Forelimb muscle (tissue), 1 donor: ENCODE data around the gene CSRP1. TPM values are rescaled to one million over a fixed set of nuclear protein-coding genes. Genes with fewer than 3 reads are reported as not detected.
"Not testable (repeated sequence)": the region's sequence is repeated elsewhere in the genome, so short reads cannot be mapped to it uniquely, and the experiment has no call there.

ENCODE experiments used
- DNase-seq: peaks from one replicate; pipeline ENCODE4 v3.0.0-alpha.2; 2013; ENCODE audit warnings: low read depth
- polyA plus RNA-seq: library from polyadenylated mRNA; unstranded; fragments of 120-200 nt; gene quantifications from one replicate; pipeline ENCODE4 v1.2.1, GENCODE V29; 2013; ENCODE audit not compliant: insufficient read length

CSRP1 gene
- polyA plus RNA-seq, 1 donor: 28.8 TPM

- not testable (repeated sequence) for DNase-seq
These were observed 28.3 kb downstream of the CSRP1 start for GRCh38 chr1:201478666-201479065.

GRCh38 chr1:201476670-201477344, 30.1 kb downstream of the CSRP1 start:
- DNase-seq: no peak

GRCh38 chr1:201475915-201476669, 30.8 kb downstream of the CSRP1 start:
- no peak for DNase-seq

GRCh38 chr1:201475130-201475529, 31.8 kb downstream of the CSRP1 start:
- no peak for DNase-seq

GRCh38 chr1:201473296-201473695, 33.6 kb downstream of the CSRP1 start:
- DNase-seq: no peak

GRCh38 chr1:201472321-201472720, 34.6 kb downstream of the CSRP1 start:
- DNase-seq: not testable (repeated sequence)

- DNase-seq: no peak
These were observed 35.2 kb downstream of the CSRP1 start for GRCh38 chr1:201471772-201472171.

- DNase-seq: no peak
These were observed 36.3 kb downstream of the CSRP1 start for GRCh38 chr1:201470581-201470980.

GRCh38 chr1:201469645-201470074, 37.3 kb downstream of the CSRP1 start:
- DNase-seq: no peak

GRCh38 chr1:201468844-201469644, 37.9 kb downstream of the CSRP1 start, which contains the start of gene PHLDA3:
Gene PHLDA3 (minus strand): TSS chr1:201469188. CDS start chr1:201468786, 402 bp downstream.
- no peak for DNase-seq

GRCh38 chr1:201468501-201468843, 38.5 kb downstream of the CSRP1 start:
- DNase-seq: no peak

GRCh38 chr1:201466492-201466891, 40.4 kb downstream of the CSRP1 start:
- no peak for DNase-seq

GRCh38 chr1:201465698-201466290, 41.1 kb downstream of the CSRP1 start:
- DNase-seq: no peak

- DNase-seq: no peak
These were observed 43.8 kb downstream of the CSRP1 start for GRCh38 chr1:201463071-201463552.

GRCh38 chr1:201461645-201462441, 45.1 kb downstream of the CSRP1 start:
- no peak for DNase-seq

GRCh38 chr1:201460814-201461644, 45.9 kb downstream of the CSRP1 start:
- DNase-seq: no peak

- no peak for DNase-seq
These were observed 47.1 kb downstream of the CSRP1 start for GRCh38 chr1:201459775-201460174.

GRCh38 chr1:201459052-201459451, 47.9 kb downstream of the CSRP1 start:
- DNase-seq: no peak

- no peak for DNase-seq
These were observed 49.4 kb downstream of the CSRP1 start for GRCh38 chr1:201457508-201457960.
